Measurements from ENCODE around the gene CUL3.
"Not testable (repeated sequence)": the region's sequence is repeated elsewhere in the genome, so short reads cannot be mapped to it uniquely, and the experiment has no call there.

Gene CUL3

DNA sequence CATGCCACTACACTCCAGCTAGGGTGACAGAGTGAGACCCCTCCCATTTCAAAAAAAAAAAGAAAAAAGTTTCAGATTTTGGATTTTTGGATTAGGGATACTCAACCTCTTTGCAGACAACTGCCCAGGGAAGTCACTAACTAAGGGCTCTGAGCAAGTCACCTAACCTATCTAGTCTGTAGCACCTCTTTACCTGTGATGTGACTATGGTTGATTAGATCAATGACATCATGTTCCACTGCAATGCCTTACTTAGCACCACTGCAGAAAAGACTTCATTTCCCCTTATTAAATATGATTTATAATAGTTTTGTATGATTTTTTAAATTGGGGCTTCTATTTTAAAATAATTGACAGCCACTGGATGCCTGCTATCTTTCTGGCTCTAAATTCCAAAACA, 41.2 kb downstream of the CUL3 start:
- no peak for DNase-seq (ENCODE audit: low read depth, low spot score)

DNA sequence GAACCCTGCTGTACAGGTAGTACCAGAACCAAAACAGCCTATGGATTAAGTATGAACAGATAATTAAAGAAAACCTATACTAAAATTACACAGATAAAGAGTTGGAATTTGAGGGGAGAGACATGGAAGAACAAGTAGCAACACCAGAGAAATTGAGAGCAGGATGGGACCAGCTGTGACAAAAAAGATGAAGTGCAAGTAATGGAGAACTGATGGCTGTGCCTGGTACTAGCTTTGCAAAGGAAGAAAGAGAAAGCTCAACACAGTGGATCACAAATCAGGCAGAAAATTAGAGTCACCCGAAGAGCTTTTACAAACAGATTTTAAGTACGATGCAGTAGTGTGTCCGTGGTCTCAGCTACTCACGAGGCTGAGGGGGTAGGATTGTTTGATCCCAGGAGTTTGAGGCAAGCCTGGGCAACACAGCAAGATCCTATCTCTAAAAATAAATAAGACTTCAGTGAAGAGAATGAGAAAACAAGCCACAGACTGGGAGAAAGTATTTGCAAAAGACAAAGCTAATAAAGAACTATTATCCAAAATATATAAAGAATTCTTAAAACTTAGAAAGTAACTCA, 46.5 kb downstream of the CUL3 start:
- DNase-seq (ENCODE audit: low read depth, low spot score): no peak

DNA sequence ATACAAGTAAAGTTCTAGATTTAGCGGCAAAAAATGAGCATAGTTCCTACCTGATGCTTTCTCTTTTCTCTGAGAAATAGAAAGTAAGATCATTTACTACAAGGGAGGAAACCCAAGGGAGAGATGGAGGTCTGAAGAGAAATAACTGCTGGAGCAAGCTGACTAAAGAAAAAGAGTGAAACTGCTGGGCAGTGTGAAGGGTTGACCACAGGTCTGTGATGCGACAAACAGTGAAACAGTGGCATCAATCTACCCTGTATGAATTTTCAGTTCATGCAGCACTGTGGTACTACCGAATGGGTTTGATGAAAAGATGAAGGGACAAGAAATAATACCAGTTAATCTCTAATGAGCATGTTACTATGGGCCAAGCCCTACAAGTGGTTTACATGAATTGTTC, 52.2 kb downstream of the CUL3 start:
- DNase-seq (ENCODE audit: low read depth, low spot score): no peak

DNA sequence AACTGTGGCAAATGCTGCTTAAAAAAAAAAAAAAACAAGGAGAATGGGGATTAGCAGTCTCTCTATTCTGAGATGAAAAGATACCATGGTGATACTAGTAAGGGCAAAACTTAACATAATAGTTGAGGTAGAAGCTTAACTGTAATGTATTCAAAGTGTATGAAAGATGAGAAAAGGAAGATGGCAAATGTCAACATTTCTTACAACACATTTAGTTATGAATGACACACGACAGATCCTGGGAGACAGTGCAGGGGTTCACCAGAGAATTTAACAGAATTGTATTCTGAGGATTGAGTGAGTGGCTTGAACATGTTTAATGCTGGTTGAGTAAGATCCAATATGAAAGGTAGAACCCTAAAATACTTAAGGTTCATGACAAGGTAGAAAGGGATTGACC, 52.7 kb downstream of the CUL3 start:
- no peak for DNase-seq (ENCODE audit: low read depth, low spot score)

- DNase-seq (ENCODE audit: low read depth, low spot score): no peak
Observed at GRCh38 chr2:224528171-224528570, 57.0 kb downstream of the CUL3 start.

GRCh38 chr2:224525774-224526173, 59.4 kb downstream of the CUL3 start:
- no peak for DNase-seq (ENCODE audit: low read depth, low spot score)

DNA sequence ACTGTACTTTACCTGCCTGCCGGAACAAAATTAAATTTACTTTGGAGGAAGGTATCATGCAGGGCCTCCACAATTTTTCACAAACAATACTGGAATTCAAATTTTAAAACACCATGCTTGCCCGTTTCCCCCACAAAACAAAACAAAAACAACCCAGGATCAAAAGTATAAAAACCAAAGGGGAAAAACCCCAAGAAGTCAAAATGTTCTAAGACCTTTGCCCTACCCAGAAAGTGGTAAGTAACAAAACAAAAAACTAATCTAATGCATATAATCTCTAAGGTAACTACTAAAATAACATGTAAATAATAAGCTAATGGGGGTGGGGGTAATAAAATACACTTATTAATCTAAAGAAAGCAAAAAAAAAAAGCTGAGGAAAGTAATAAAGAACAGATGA, 60.5 kb downstream of the CUL3 start:
- DNase-seq (ENCODE audit: low read depth, low spot score): no peak

DNA sequence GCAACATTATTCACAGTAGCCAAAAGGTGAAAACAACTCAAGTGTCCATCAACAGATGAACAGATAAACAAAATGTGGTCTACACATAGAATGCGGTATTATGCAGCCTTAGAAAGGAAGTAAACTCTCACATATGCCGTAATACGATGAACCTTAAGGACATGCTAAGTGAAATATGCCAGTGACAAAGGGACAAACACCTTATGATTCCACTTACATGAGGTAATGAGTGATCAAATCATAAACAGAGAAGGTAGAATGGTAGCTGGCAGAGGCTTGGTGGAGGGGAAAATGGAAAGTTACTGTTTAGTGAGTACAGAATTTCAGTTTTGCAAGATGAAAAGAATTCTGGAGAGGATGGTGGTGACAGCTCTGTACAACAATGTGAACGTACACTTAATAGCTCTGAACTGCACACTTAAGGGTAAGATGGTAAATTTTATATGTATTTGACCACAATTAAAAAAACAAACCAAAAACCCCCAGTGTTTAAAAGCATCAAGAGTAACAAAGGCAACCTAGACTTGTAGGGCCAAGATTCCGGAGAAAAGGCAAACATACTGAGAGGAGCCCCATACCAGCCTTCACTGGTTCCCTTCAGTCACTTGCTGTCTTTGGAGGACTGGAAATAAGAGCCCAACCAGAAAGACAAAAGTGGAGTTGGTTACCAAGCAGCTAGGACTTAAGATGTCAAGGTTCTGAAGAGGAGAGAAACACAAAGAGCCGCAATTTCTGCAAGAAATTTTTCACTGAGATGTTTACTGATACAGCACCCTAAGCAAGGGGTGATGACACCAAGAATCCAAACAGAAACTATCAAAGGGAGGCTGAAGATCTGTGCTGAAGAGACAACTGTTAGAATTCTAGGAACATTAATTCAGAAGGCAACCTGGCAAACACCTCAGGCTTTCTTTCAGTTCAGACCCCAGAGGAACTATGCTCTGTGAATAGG, 61.3 kb downstream of the CUL3 start:
- no peak for DNase-seq (ENCODE audit: low read depth, low spot score)

DNA sequence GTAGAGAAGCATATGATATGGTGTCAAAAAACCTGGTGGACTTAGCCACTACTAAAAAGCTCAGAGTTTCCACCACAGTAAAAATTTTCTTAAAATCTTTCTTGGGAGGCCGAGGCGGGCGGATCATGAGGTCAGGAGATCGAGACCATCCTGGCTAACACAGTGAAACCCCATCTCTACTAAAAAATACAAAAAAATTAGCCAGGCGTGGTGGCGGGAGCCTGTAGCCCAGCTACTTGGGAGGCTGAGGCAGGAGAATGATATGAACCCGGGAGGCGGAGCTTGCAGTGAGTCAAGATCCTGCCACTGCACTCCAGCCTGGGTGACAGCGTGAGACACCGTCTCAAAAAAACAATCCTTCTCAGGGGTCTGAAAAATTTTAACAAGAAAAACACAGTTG, 62.7 kb downstream of the CUL3 start:
- DNase-seq (ENCODE audit: low read depth, low spot score): not testable (repeated sequence)

DNA sequence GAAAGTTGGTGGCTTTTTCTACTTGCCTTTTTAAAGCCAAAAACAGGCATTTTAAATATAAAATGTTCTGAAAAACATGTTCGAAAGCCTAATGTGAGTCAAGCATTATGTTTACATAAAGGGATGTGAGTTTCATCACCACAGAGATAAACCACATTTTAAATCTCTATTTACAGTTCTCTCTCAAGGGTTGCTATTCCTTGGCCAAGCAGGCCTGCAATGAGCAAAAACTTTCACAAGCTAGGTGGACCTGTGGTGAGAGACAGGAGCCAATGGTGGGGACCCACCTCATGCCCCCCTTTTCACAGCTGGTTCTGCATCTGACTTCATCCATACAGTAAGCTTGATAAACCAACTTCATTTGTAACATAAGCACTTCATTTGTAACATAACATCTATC, 65.1 kb downstream of the CUL3 start:
- DNase-seq (ENCODE audit: low read depth, low spot score): no peak

DNA sequence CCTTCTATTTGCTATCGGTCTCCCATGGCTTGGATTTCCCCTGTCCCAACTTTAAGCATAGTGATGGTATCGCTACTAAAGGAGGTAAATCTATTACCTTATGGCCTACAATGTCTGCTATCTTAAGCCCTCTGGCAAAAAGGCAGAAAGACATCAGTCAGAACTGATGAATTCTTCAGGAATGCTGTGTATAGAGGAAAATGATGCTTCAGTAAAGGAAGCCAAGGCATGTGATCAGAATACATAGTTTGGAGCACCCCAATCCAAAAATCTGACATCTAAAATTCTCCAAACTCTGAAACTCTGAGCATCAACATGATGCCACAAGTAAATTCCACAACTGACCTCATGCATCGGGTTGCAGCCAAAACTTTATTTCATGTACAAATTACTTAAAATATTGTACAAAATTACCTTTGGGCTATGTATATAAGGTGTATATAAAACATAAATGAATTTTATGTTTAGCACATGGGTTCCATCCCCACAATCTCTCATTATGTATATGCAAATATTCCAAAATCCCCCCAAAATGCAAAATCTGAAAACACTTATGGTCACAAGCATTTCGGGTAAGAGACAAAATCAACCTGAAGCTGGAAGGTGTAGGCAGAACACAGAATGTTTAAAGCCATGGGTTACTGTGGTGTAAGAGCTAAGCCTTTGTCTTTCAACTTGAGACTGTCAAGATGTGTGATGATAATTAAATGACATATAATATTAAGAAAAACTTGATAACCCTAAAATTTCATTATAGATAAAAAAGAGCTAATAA, 66.2 kb downstream of the CUL3 start:
- DNase-seq (ENCODE audit: low read depth, low spot score): no peak

DNA sequence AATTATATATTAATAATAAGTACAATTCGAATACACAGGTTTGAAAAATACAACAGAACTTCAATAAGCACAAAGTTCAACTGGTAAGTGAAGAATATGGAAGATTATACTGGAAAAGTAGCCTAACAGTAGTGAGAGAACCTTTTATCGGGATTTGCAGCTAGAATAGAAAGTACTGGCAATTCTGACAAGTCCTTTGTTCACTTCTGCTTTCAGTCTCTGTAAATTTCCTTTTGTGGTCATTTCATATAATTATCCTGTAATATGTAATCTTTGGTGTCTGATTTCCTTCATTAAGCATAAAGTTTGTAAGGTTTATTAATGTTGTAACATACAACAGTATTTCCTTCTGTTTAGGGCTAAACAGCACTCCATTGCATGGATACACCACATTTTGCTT, 67.2 kb downstream of the CUL3 start:
- DNase-seq (ENCODE audit: low read depth, low spot score): no peak

- not testable (repeated sequence) for DNase-seq (ENCODE audit: low read depth, low spot score)
Observed at GRCh38 chr2:224516393-224516792, 68.8 kb downstream of the CUL3 start.

- no peak for DNase-seq (ENCODE audit: low read depth, low spot score)
Observed at GRCh38 chr2:224513991-224514390, 71.2 kb downstream of the CUL3 start.

DNA sequence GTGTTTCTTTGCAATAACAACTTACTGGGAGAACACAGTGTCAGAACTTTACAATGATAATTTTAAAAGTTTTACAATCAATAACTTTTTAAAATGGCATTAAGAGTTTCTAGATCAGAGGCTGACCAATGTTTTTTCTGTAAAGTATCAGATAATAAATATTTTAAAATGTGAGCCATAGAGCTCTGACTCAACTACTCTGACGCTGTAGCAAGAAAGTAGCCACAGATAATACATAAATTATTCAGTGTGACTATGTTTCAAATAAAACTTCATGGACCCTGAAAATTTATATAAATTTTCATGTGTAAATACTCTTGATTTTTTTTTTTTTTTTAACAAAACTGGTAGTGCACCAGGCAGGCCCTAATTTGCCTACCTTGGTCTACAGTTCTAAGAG, 77.4 kb downstream of the CUL3 start:
- DNase-seq (ENCODE audit: low read depth, low spot score): no peak

- DNase-seq (ENCODE audit: low read depth, low spot score): no peak
Observed at GRCh38 chr2:224506494-224506893, 78.7 kb downstream of the CUL3 start.

DNA sequence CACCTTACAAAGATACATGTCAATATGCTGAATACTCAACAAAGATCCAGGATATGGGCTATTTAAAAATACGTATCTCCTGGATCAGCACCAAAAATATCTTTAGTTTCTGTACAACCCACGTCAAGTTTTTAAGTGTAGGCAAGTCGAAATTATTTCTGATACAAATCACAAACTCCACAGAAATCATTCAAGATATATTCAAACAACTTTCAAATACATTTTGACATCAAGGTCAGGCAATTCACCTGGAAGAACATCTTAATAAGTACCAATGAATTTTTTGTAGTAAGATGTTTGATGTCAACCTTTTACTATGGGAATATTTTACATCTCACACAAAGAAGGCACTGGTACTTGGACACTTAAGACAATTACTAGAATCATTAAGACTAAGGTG, 86.2 kb downstream of the CUL3 start:
- no peak for DNase-seq (ENCODE audit: low read depth, low spot score)

- no peak for DNase-seq (ENCODE audit: low read depth, low spot score)
Observed at GRCh38 chr2:224492531-224492930, 92.6 kb downstream of the CUL3 start.

- DNase-seq (ENCODE audit: low read depth, low spot score): not testable (repeated sequence)
Observed at GRCh38 chr2:224487940-224488339, 97.2 kb downstream of the CUL3 start.

DNA sequence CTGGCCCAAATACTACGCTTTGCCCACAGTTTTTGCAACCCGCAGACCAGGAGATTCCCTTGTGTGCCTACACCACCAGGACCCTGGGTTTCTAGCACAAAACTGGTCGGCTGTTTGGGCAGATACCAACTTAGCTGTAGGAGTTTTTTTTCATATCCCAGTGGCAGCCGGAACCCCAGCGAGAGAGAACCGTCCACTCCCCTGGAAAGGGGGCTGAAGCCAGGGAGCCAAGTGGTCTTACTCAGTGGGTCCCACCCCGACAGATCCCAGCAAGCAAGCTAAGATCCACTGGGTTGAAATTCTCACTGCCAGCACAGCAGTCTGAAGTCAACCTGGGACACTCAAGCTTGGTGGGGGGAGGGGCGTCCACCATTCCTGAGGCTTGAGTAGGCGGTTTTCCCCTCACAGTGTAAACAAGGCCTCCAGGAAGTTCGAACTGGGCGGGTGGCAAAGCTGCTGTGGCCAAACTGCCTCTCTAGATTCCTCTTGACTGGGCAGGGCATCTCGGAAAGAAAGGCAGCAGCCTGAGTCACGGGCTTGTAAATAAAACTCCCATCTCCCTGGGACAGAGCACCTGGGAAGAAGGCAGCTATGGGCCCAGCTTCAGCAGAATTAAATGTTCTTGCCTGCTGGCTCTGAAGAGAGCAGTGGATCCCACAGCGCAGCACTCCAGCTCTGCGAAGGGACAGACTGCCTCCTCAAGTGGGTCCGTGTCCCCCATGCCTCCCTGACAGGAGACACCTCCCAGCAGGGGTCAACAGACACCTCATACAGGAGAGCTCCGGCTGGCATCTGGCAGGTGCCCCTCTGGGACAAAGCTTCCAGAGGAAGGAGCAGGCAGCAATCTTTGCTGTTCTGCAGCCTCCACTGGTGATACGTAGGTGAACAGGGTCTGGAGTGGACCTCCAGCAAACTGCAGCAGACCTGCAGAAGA, 99.8 kb downstream of the CUL3 start:
- not testable (repeated sequence) for DNase-seq (ENCODE audit: low read depth, low spot score)

DNA sequence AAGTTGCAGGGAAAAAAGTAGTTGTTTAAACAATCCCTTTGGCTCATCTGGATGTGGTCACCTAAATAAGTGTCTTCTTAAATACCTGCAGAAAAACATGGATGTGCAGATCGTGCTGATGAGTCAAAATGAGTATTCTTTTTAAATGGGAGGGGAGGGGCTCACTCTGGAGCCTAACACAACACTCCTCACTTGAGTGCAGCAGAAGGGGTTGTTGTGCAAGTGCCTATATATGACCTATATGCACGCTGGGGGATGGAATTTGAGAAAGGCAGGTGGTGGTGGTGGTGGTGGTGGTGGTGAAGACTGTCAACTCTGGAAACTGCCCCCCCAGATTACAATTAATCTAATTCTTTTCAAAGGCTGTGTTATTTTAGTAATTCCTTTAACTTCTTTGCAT, 105.3 kb downstream of the CUL3 start:
- no peak for DNase-seq (ENCODE audit: low read depth, low spot score)
